Measurements from ENCODE around the gene MICALL2.

- TF ChIP-seq POLR2A (IDR thresholded peaks at IDR 0.05; ENCODE audit: low read length) (no peak), GATA1 (IDR thresholded peaks at IDR 0.05; ENCODE audit: low read depth, low read length) (no peak)
These were observed 10.3 kb downstream of the MICALL2 start for GRCh38 chr7:1448958-1449357.
